Immature natural killer cell (primary cell): ENCODE data around the gene MCUR1. TPM values are rescaled to one million over a fixed set of nuclear protein-coding genes. Genes with fewer than 3 reads are reported as not detected.

Experiments used
- DNase-seq, 3 donors: peaks; one replicate each; pipeline ENCODE4 v3.0.0; 2022; ENCODE audit warnings: mixed read lengths in 1 of 3
- H3K27ac Mint-ChIP-seq, 6 donors: one replicate each; pipeline ENCODE4 v1.8.0; 2020; ENCODE audit warnings: mixed read lengths in 6 of 6, mild to moderate bottlenecking in 5 of 6, inconsistent platforms in 4 of 6, moderate library complexity in 3 of 6
- H3K27me3 Mint-ChIP-seq, 3 donors: one replicate each; pipeline ENCODE4 v1.8.0; 2020 to 2021; ENCODE audit warnings: low read depth in 3 of 3, mild to moderate bottlenecking in 3 of 3, mixed read lengths in 3 of 3, moderate library complexity in 3 of 3, inconsistent platforms in 1 of 3
- H3K36me3 Mint-ChIP-seq, 3 donors: one replicate each; pipeline ENCODE4 v1.8.0; 2020; ENCODE audit warnings: mixed read lengths in 3 of 3, inconsistent platforms in 2 of 3, mild to moderate bottlenecking in 2 of 3
- H3K4me1 Mint-ChIP-seq, 2 donors: one replicate each; pipeline ENCODE4 v1.8.0; 2020; ENCODE audit warnings: inconsistent platforms in 2 of 2, mild to moderate bottlenecking in 2 of 2, mixed read lengths in 2 of 2, moderate library complexity in 1 of 2
- H3K4me3 Mint-ChIP-seq, 5 donors: one replicate each; pipeline ENCODE4 v1.8.0; 2020; ENCODE audit warnings: mild to moderate bottlenecking in 5 of 5, mixed read lengths in 5 of 5, inconsistent platforms in 3 of 5, moderate library complexity in 3 of 5
- H3K9me3 Mint-ChIP-seq, 6 donors: one replicate each; pipeline ENCODE4 v1.8.0; 2020; ENCODE audit warnings: mild to moderate bottlenecking in 6 of 6, mixed read lengths in 6 of 6, inconsistent platforms in 4 of 6, moderate library complexity in 3 of 6
- polyA plus RNA-seq, 3 donors: library from polyadenylated mRNA; unstranded; fragments of 300-500 nt; fragmentation: Illumina TruSeq; gene quantifications; one replicate each; pipeline ENCODE4 v1.2.3, GENCODE V29; 2021

Gene MCUR1
- polyA plus RNA-seq, 3 donors from 2014 or later, result 7.2 to 13.2 (median 9.7) TPM

GRCh38 chr6:13813621-13814175 lies 659 bp downstream of the MCUR1 start:
- Mint-ChIP-seq H3K27ac (peak overlapping the region in 5 of 6 donors; percentile 49 to 91 (median 75)), H3K9me3 (no peaks in the 10 kb centered on the region), H3K4me1 (peaks cover 20 to 23% of the 10 kb centered on the region in 2 donors), H3K27me3 (peaks cover 3 to 6% (median 4%) of the 10 kb centered on the region in 3 donors), H3K4me3 (peak overlapping the region; percentile 87 to 91 (median 89)), H3K36me3 (peaks cover 0 to 7% (median 0%) of the 10 kb centered on the region in 3 donors)
- DNase-seq, result no peak

GRCh38 chr6:13813026-13813425 lies 1.3 kb downstream of the MCUR1 start:
- Mint-ChIP-seq H3K4me3 (peak overlapping the region; percentile 87 to 91 (median 89)), H3K27me3 (peaks cover 3 to 6% (median 4%) of the 10 kb centered on the region in 3 donors), H3K9me3 (no peaks in the 10 kb centered on the region), H3K4me1 (peaks cover 20 to 23% of the 10 kb centered on the region in 2 donors), H3K36me3 (peaks cover 0 to 9% (median 0%) of the 10 kb centered on the region in 3 donors), H3K27ac (peak overlapping the region in 5 of 6 donors; percentile 49 to 81 (median 68))
- no peak for DNase-seq

GRCh38 chr6:13812359-13812642 lies 2.1 kb downstream of the MCUR1 start:
- peaks cover 0 to 9% (median 0%) of the 10 kb centered on the region in 3 donors for H3K36me3 Mint-ChIP-seq
- no peaks in the 10 kb centered on the region for H3K9me3 Mint-ChIP-seq
- peaks cover 3 to 6% (median 4%) of the 10 kb centered on the region in 3 donors for H3K27me3 Mint-ChIP-seq
- H3K4me1 Mint-ChIP-seq, result peaks cover 20 to 23% of the 10 kb centered on the region in 2 donors
- no peak for DNase-seq
- H3K27ac Mint-ChIP-seq, result peak overlapping the region in 1 of 6 donors; percentile 23
- peak overlapping the region in 2 of 5 donors; percentile 4 to 90 for H3K4me3 Mint-ChIP-seq

GRCh38 chr6:13811627-13812358 lies 2.6 kb downstream of the MCUR1 start:
- H3K4me3 Mint-ChIP-seq, result no peak overlapping the region
- no peaks in the 10 kb centered on the region for H3K9me3 Mint-ChIP-seq
- peak overlapping the region in 2 of 6 donors; percentile 53 to 64 for H3K27ac Mint-ChIP-seq
- peaks cover 20 to 23% of the 10 kb centered on the region in 2 donors for H3K4me1 Mint-ChIP-seq
- DNase-seq, result no peak
- peaks cover 3 to 6% (median 4%) of the 10 kb centered on the region in 3 donors for H3K27me3 Mint-ChIP-seq
- H3K36me3 Mint-ChIP-seq, result peaks cover 0 to 9% (median 4%) of the 10 kb centered on the region in 3 donors

GRCh38 chr6:13810688-13811446 lies 3.5 kb downstream of the MCUR1 start:
- no peak overlapping the region for H3K4me3 Mint-ChIP-seq
- peaks cover 0 to 9% (median 5%) of the 10 kb centered on the region in 3 donors for H3K36me3 Mint-ChIP-seq
- DNase-seq, result no peak
- H3K4me1 Mint-ChIP-seq, result peaks cover 20 to 23% of the 10 kb centered on the region in 2 donors
- H3K27ac Mint-ChIP-seq, result no peak overlapping the region
- H3K9me3 Mint-ChIP-seq, result no peaks in the 10 kb centered on the region
- H3K27me3 Mint-ChIP-seq, result peaks cover 0 to 4% (median 4%) of the 10 kb centered on the region in 3 donors

- no peak for DNase-seq
- Mint-ChIP-seq H3K27ac (no peak overlapping the region), H3K4me3 (no peak overlapping the region), H3K27me3 (peaks cover 0 to 2% (median 0%) of the 10 kb centered on the region in 3 donors), H3K9me3 (no peaks in the 10 kb centered on the region), H3K36me3 (peaks cover 0 to 20% (median 15%) of the 10 kb centered on the region in 3 donors), H3K4me1 (peaks cover 14 to 16% of the 10 kb centered on the region in 2 donors)
Measured at GRCh38 chr6:13808801-13809200, 5.6 kb downstream of the MCUR1 start.

GRCh38 chr6:13807696-13808095 lies 6.7 kb downstream of the MCUR1 start:
- H3K4me1 Mint-ChIP-seq, result peaks cover 6% of the 10 kb centered on the region in 2 donors
- H3K4me3 Mint-ChIP-seq, result no peak overlapping the region
- DNase-seq, result no peak
- peak overlapping the region in 1 of 6 donors; percentile 28 for H3K27ac Mint-ChIP-seq
- no peaks in the 10 kb centered on the region for H3K9me3 Mint-ChIP-seq
- no peaks in the 10 kb centered on the region for H3K27me3 Mint-ChIP-seq
- H3K36me3 Mint-ChIP-seq, result peaks cover 0 to 20% (median 15%) of the 10 kb centered on the region in 3 donors

GRCh38 chr6:13803581-13803980 lies 10.8 kb downstream of the MCUR1 start:
- DNase-seq, result no peak
- H3K4me1 Mint-ChIP-seq, result no peaks in the 10 kb centered on the region
- H3K27ac Mint-ChIP-seq, result no peak overlapping the region
- H3K4me3 Mint-ChIP-seq, result no peak overlapping the region
- no peaks in the 10 kb centered on the region for H3K9me3 Mint-ChIP-seq
- H3K36me3 Mint-ChIP-seq, result peaks cover 6 to 30% (median 19%) of the 10 kb centered on the region in 3 donors
- H3K27me3 Mint-ChIP-seq, result no peaks in the 10 kb centered on the region

- no peaks in the 10 kb centered on the region for H3K27me3 Mint-ChIP-seq
- no peaks in the 10 kb centered on the region for H3K4me1 Mint-ChIP-seq
- no peak overlapping the region for H3K27ac Mint-ChIP-seq
- peaks cover 6 to 29% (median 16%) of the 10 kb centered on the region in 3 donors for H3K36me3 Mint-ChIP-seq
- H3K9me3 Mint-ChIP-seq, result no peaks in the 10 kb centered on the region
- H3K4me3 Mint-ChIP-seq, result no peak overlapping the region
- DNase-seq, result no peak
Measured at GRCh38 chr6:13800615-13801014, 13.7 kb downstream of the MCUR1 start.

- no peak for DNase-seq
- H3K27me3 Mint-ChIP-seq, result no peaks in the 10 kb centered on the region
- peaks cover 7 to 25% (median 13%) of the 10 kb centered on the region in 3 donors for H3K36me3 Mint-ChIP-seq
- no peaks in the 10 kb centered on the region for H3K9me3 Mint-ChIP-seq
- H3K27ac Mint-ChIP-seq, result no peak overlapping the region
- peaks cover 2 to 7% of the 10 kb centered on the region in 2 donors for H3K4me1 Mint-ChIP-seq
- H3K4me3 Mint-ChIP-seq, result no peak overlapping the region
Measured at GRCh38 chr6:13796781-13797180, 17.6 kb downstream of the MCUR1 start.

- no peak overlapping the region for H3K4me3 Mint-ChIP-seq
- peak; percentile 59 to 72 (median 67) for DNase-seq
- no peaks in the 10 kb centered on the region for H3K27me3 Mint-ChIP-seq
- peaks cover 4 to 15% (median 8%) of the 10 kb centered on the region in 3 donors for H3K36me3 Mint-ChIP-seq
- peaks cover 2 to 7% of the 10 kb centered on the region in 2 donors for H3K4me1 Mint-ChIP-seq
- H3K9me3 Mint-ChIP-seq, result no peaks in the 10 kb centered on the region
- peak overlapping the region in 1 of 6 donors; percentile 8 for H3K27ac Mint-ChIP-seq
Measured at GRCh38 chr6:13795041-13795750, 19.2 kb downstream of the MCUR1 start.

GRCh38 chr6:13794184-13794583 lies 20.2 kb downstream of the MCUR1 start:
- H3K27ac Mint-ChIP-seq, result peak overlapping the region in 1 of 6 donors; percentile 14
- peaks cover 2 to 7% of the 10 kb centered on the region in 2 donors for H3K4me1 Mint-ChIP-seq
- peaks cover 4 to 22% (median 16%) of the 10 kb centered on the region in 3 donors for H3K36me3 Mint-ChIP-seq
- no peak for DNase-seq
- no peaks in the 10 kb centered on the region for H3K27me3 Mint-ChIP-seq
- no peak overlapping the region for H3K4me3 Mint-ChIP-seq
- no peaks in the 10 kb centered on the region for H3K9me3 Mint-ChIP-seq

GRCh38 chr6:13789746-13790145 lies 24.6 kb downstream of the MCUR1 start:
- Mint-ChIP-seq H3K9me3 (no peaks in the 10 kb centered on the region), H3K27me3 (no peaks in the 10 kb centered on the region), H3K36me3 (peaks cover 15 to 20% (median 20%) of the 10 kb centered on the region in 3 donors), H3K4me1 (peaks cover 0 to under 1% of the 10 kb centered on the region in 2 donors), H3K27ac (no peak overlapping the region), H3K4me3 (no peak overlapping the region)
- DNase-seq, result no peak
